WI38 (cell line): Measurements from ENCODE around the gene ATXN7L1.

Experiments
- H3K4me3 ChIP-seq: 2 replicates; pipeline ENCODE4 v1.5.1; 2011; ENCODE audit warnings: low read depth, mild to moderate bottlenecking, control low read depth, low read length
- TF ChIP-seq, protein P1 (sequence below): IDR thresholded peaks from 2 replicates; pipeline ENCODE4 v1.5.1; 2012; ENCODE audit warnings: low read depth, mild to moderate bottlenecking, control low read depth, low read length

Gene ATXN7L1

DNA sequence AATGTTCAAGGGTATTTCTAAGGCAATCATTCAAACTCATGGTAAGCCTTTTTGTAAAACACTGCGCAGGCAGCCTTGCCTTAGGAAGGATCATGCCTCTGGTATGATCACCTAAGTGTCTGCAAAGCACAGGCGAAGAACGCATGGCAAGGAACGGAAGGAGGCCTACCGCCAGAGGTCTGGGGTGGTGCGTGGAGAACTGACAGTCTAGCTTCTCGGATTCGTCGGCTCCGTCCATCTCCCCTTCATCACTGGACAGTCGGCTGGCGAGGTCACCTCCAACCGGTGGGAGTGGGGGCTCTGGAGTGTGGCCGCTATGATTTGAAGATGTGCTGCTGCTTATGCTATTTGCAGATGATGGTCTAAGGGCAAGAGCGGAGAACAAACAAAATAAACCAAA, 252.5 kb downstream of the ATXN7L1 start:
- no peak overlapping the region for H3K4me3 ChIP-seq
- TF ChIP-seq, protein P1, sequence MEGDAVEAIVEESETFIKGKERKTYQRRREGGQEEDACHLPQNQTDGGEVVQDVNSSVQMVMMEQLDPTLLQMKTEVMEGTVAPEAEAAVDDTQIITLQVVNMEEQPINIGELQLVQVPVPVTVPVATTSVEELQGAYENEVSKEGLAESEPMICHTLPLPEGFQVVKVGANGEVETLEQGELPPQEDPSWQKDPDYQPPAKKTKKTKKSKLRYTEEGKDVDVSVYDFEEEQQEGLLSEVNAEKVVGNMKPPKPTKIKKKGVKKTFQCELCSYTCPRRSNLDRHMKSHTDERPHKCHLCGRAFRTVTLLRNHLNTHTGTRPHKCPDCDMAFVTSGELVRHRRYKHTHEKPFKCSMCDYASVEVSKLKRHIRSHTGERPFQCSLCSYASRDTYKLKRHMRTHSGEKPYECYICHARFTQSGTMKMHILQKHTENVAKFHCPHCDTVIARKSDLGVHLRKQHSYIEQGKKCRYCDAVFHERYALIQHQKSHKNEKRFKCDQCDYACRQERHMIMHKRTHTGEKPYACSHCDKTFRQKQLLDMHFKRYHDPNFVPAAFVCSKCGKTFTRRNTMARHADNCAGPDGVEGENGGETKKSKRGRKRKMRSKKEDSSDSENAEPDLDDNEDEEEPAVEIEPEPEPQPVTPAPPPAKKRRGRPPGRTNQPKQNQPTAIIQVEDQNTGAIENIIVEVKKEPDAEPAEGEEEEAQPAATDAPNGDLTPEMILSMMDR: no peak

DNA sequence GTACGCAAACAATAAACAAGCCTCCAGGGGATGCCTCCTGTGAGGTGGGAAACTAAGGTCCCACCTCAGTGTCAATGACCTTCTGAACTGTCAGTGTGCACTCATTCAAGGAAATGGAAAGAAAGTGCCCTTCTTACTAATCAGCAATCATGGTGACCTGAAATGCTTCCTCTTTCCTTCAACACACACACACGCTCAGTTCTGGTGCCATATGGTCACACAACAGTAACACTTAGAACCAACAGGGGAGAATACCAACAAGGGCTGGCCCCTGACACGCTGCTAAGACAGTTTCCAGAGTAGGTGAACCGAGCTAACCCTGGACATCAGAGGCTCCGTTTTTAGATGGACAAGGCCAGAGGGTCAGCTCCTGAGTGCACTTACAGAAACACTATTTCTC, 253.0 kb downstream of the ATXN7L1 start:
- H3K4me3 ChIP-seq: no peak overlapping the region
- TF ChIP-seq, protein P1: no peak

DNA sequence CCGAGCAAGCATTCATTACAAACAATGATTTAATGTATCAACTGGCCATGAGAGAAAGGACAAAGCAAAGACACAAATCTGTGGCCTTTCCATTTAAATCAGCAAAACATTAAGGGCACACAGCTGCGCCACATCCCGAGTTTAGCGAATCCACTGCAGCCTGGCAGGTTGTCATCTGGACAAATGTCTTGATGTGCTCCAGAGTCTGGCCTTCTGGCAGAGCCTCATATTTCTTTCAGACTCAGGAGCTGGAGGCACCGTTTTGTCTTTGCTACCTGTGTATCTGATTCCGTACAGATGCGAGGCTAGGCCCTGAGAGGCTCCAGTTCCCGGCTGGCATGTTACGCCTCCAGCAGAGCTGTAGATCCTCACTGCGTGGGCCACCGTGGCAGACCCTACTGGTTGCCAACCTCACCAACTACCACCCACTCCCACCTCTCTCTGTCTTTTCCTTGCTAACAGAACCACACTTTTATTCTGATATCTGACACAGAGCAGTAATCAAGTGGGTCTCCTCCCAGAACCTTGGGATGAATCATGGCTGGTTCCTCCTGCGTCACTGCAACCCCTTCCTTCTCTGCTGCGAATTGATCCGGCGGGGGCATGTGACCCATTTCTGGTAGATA, 254.2 kb downstream of the ATXN7L1 start:
- TF ChIP-seq, protein P1: no peak
- H3K4me3 ChIP-seq: no peak overlapping the region

DNA sequence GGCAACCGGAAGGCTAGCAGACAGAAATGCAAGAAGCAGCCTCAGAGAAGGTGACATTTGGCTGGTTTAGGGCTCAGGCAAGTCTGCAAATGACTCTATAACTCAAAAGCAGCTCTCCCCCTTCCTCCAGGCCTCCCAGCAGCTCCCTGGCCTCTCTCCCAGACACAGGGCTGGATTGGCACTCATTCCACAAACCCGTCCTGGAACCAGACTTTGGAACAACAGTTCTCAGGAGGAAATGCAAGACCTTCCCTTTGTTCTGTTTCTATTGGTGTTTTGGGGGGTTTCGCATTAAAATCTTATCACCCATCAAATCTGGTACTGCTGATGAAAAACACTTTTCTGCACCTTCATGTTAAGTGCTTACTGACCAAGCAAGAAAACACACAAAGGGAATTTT, 254.8 kb downstream of the ATXN7L1 start:
- TF ChIP-seq, protein P1: no peak
- H3K4me3 ChIP-seq: no peak overlapping the region

DNA sequence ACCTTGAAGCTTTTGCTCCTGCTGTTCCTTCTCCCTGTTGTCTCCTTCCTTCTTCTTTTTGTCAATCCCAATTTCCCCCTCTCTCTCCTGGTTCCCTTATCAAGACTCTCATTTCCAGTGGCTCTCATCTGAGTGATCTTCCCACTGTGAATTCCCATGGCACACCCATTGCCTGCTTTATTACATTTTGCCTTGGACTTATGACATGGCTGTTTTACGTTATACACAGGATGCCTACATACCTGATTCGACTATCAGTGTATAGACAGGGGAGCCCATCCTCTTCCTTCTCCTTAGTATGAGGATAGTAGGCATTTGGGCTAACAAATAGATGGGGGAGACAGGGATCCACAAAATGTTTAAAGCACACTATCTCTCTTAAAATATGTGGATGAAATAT, 255.2 kb downstream of the ATXN7L1 start:
- no peak overlapping the region for H3K4me3 ChIP-seq
- TF ChIP-seq, protein P1: no peak

DNA sequence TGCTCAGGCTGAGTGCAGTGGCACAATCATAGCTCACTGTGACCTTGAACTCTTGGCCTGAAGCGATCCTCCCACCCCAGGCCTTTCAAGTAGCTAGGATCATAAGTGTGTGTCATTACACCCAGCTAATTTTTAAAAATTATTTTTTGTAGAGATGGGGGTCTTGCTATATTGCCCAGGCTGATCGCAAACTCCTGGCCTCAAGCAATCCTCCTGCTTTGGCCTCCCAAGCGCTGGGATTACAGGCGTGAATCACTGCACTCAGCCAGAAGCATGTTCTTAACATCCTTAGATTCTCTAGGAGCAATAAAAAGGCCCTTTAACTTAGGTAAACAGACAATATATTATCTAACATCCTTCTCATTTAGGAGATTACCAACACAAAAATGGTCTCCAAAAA, 256.8 kb downstream of the ATXN7L1 start:
- TF ChIP-seq, protein P1: no peak
- no peak overlapping the region for H3K4me3 ChIP-seq

DNA sequence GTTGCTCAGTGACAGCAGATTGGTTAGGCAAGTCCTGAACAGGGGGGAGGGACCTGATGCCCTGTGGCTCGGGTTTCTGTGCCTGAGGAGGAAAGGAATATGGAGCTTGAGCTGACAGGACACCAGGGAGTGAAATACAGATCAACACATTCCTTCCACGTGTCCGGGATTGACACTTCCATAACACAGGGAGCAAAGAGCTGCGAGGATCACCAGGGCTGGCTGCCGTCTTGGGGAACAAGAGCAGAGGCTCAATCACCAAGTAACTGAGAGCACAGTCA, 258.4 kb downstream of the ATXN7L1 start:
- no peak overlapping the region for H3K4me3 ChIP-seq
- TF ChIP-seq, protein P1: no peak
